ENCODE measurements around the gene MPG. TPM values are rescaled to one million over a fixed set of nuclear protein-coding genes. Genes with fewer than 3 reads are reported as not detected.
A peak's percentile ranks its signal among the peaks of the same experiment; 100 is the strongest.

MPG gene
- total RNA-seq, 1 donor from 2014 or later, result 43.4 TPM

- no peak for TF ChIP-seq CTCF (IDR thresholded peaks at IDR 0.05; ENCODE audit: unreplicated experiment)
- peaks cover 61% of the 10 kb centered on the region for H3K4me1 Mint-ChIP-seq
- H3K27ac Mint-ChIP-seq, result peak within 1 kb of the TSS; percentile 97
- no peaks in the 10 kb centered on the region for H3K27me3 Mint-ChIP-seq (ENCODE audit: low read depth)
- no peaks in the 10 kb centered on the region for H3K9me3 Mint-ChIP-seq
- H3K36me3 Mint-ChIP-seq, result no peaks in the 10 kb centered on the region
- peak; percentile 63 to 75 for DNase-seq (ENCODE audit: low spot score in 2 of 2, unreplicated experiment in 2 of 2)
- H3K4me3 Mint-ChIP-seq, result peak within 1 kb of the TSS; percentile 85
These were observed 5.2 kb upstream of the MPG start, which contains the start of gene RHBDF1 for GRCh38 chr16:72561-73548. TSS of gene RHBDF1 (minus strand) at chr16:72631. CDS start at chr16:65015, 7,616 bp downstream.

GRCh38 chr16:74051-74746, 3.8 kb upstream of the MPG start:
- DNase-seq (ENCODE audit: low spot score in 2 of 2, unreplicated experiment in 2 of 2), result no peak
- TF ChIP-seq CTCF (IDR thresholded peaks at IDR 0.05; ENCODE audit: unreplicated experiment), result no peak
- Mint-ChIP-seq H3K4me1 (peaks cover 60% of the 10 kb centered on the region), H3K9me3 (no peaks in the 10 kb centered on the region), H3K27me3 (ENCODE audit: low read depth) (no peaks in the 10 kb centered on the region), H3K27ac (peak overlapping the region; percentile 91), H3K36me3 (no peaks in the 10 kb centered on the region), H3K4me3 (peak overlapping the region; percentile 67)

GRCh38 chr16:74747-75334, 3.2 kb upstream of the MPG start:
- H3K27ac Mint-ChIP-seq, result peak overlapping the region; percentile 91

GRCh38 chr16:75580-76501, 2.2 kb upstream of the MPG start:
- Mint-ChIP-seq H3K27me3 (ENCODE audit: low read depth) (no peaks in the 10 kb centered on the region), H3K4me3 (peak overlapping the region; percentile 66), H3K27ac (peak overlapping the region; percentile 96), H3K4me1 (peaks cover 47% of the 10 kb centered on the region), H3K36me3 (no peaks in the 10 kb centered on the region), H3K9me3 (no peaks in the 10 kb centered on the region)
- DNase-seq (ENCODE audit: low spot score in 2 of 2, unreplicated experiment in 2 of 2), result peak in 1 of 2 experiments; percentile 55
- no peak for TF ChIP-seq CTCF (IDR thresholded peaks at IDR 0.05; ENCODE audit: unreplicated experiment)

More at GRCh38 chr16:74747-75334, 3.2 kb upstream of the MPG start:
- no peak for TF ChIP-seq CTCF (IDR thresholded peaks at IDR 0.05; ENCODE audit: unreplicated experiment)
- no peaks in the 10 kb centered on the region for H3K9me3 Mint-ChIP-seq
- no peak for DNase-seq (ENCODE audit: low spot score in 2 of 2, unreplicated experiment in 2 of 2)
- peak overlapping the region; percentile 46 for H3K4me3 Mint-ChIP-seq
- H3K4me1 Mint-ChIP-seq, result peaks cover 54% of the 10 kb centered on the region
- no peaks in the 10 kb centered on the region for H3K27me3 Mint-ChIP-seq (ENCODE audit: low read depth)
- H3K36me3 Mint-ChIP-seq, result no peaks in the 10 kb centered on the region
